ENCODE data around the gene STT3A. TPM values are rescaled to one million over a fixed set of nuclear protein-coding genes. Genes with fewer than 3 reads are reported as not detected.

Gene STT3A
- total RNA-seq, 1 experiment from 2014 or later = 229 TPM

DNA sequence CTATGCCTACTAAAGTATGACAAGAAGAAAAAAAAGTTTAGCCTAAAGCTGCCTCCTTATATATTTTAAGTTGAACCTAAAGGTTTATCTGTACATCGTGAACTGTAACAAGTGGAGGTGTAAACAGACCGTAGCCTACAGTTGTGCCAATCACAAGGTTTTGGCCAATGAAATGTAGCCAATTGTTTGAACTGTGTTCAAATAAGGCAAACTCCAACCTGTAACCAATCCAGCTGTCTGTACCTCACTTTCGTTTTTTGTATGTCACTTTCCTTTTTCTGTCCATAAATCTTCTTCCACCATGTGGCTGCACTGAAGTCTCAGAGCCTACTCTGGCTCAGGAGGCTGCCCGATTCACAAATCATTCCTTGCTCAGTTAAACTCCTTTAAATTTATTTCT, 30.2 kb upstream of the STT3A start:
- Histone ChIP-seq H3K4me1 (ENCODE audit: control insufficient read depth, insufficient read depth, low read length) (no peaks in the 10 kb centered on the region), H3K9me3 (ENCODE audit: control insufficient read depth, insufficient read depth, low read depth, low read length) (no peaks in the 10 kb centered on the region), H3K27ac (ENCODE audit: low read length) (no peak overlapping the region), H3K36me3 (ENCODE audit: control insufficient read depth, insufficient read depth, low read length) (no peaks in the 10 kb centered on the region), H3K27me3 (ENCODE audit: control insufficient read depth, insufficient read depth, low read length) (no peaks in the 10 kb centered on the region), H3K4me3 (ENCODE audit: low read depth in 2 of 2, low read length in 2 of 2) (no peak overlapping the region)
- ChIA-PET POLR2A (no interaction called here), CTCF (no interaction called here)
- in situ Hi-C loops (cut with HindIII; ENCODE audit: low pct_unique_long_range_greater_than_20kb, low sequenced_read_pairs) (no loop called here), intact Hi-C loops (cut with micrococcal nuclease; ENCODE audit: unreplicated experiment) (no loop called here)
- BruUV-seq (replicated peaks) = no TSS peak
- no peak for TF ChIP-seq POLR2AphosphoS5 (IDR thresholded peaks at IDR 0.05; ENCODE audit: low read depth, low read length)
- TF ChIP-seq, protein P1, sequence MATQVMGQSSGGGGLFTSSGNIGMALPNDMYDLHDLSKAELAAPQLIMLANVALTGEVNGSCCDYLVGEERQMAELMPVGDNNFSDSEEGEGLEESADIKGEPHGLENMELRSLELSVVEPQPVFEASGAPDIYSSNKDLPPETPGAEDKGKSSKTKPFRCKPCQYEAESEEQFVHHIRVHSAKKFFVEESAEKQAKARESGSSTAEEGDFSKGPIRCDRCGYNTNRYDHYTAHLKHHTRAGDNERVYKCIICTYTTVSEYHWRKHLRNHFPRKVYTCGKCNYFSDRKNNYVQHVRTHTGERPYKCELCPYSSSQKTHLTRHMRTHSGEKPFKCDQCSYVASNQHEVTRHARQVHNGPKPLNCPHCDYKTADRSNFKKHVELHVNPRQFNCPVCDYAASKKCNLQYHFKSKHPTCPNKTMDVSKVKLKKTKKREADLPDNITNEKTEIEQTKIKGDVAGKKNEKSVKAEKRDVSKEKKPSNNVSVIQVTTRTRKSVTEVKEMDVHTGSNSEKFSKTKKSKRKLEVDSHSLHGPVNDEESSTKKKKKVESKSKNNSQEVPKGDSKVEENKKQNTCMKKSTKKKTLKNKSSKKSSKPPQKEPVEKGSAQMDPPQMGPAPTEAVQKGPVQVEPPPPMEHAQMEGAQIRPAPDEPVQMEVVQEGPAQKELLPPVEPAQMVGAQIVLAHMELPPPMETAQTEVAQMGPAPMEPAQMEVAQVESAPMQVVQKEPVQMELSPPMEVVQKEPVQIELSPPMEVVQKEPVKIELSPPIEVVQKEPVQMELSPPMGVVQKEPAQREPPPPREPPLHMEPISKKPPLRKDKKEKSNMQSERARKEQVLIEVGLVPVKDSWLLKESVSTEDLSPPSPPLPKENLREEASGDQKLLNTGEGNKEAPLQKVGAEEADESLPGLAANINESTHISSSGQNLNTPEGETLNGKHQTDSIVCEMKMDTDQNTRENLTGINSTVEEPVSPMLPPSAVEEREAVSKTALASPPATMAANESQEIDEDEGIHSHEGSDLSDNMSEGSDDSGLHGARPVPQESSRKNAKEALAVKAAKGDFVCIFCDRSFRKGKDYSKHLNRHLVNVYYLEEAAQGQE (IDR thresholded peaks at IDR 0.05; ENCODE audit: insufficient read depth in 1 of 2, low read depth in 2 of 2, low read length in 1 of 2) = no peak
- no peak for TF ChIP-seq SIN3A (IDR thresholded peaks at IDR 0.05; ENCODE audit: borderline replicate concordance, insufficient read depth, low read depth, low read length)
- TF ChIP-seq, protein P2, sequence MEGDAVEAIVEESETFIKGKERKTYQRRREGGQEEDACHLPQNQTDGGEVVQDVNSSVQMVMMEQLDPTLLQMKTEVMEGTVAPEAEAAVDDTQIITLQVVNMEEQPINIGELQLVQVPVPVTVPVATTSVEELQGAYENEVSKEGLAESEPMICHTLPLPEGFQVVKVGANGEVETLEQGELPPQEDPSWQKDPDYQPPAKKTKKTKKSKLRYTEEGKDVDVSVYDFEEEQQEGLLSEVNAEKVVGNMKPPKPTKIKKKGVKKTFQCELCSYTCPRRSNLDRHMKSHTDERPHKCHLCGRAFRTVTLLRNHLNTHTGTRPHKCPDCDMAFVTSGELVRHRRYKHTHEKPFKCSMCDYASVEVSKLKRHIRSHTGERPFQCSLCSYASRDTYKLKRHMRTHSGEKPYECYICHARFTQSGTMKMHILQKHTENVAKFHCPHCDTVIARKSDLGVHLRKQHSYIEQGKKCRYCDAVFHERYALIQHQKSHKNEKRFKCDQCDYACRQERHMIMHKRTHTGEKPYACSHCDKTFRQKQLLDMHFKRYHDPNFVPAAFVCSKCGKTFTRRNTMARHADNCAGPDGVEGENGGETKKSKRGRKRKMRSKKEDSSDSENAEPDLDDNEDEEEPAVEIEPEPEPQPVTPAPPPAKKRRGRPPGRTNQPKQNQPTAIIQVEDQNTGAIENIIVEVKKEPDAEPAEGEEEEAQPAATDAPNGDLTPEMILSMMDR (IDR thresholded peaks at IDR 0.05) = no peak
- no peak for TF ChIP-seq TCF7L2 (IDR thresholded peaks at IDR 0.05; ENCODE audit: low read depth, low read length)
- no peak for ATAC-seq
- no peak for DNase-seq (ENCODE audit: low read depth, low spot score)

DNA sequence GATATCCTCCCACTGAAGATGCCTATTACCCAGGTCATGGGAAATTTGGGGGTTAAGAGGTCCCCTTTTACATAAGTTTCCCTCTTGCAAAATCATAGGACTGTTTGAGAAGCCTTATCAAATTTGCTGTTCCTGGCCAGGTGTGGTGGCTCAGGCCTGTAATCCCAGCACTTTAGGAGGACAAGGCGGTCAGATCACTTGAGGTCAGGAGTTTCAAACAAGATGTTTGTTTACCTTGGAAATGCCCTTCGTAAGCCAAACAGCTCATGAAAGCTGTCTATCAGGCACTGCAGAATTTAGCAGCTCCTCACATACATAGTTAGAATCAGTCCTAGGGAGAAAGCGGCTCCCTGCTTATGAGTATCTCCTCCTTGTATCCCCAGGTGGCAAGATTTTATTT, 28.3 kb upstream of the STT3A start:
- POLR2A ChIA-PET = no interaction called here
- Histone ChIP-seq H3K27me3 (ENCODE audit: control insufficient read depth, insufficient read depth, low read length) (no peaks in the 10 kb centered on the region), H3K4me1 (ENCODE audit: control insufficient read depth, insufficient read depth, low read length) (no peaks in the 10 kb centered on the region), H3K36me3 (ENCODE audit: control insufficient read depth, insufficient read depth, low read length) (no peaks in the 10 kb centered on the region), H3K4me3 (ENCODE audit: low read depth in 2 of 2, low read length in 2 of 2) (no peak overlapping the region), H3K27ac (ENCODE audit: low read length) (no peak overlapping the region), H3K9me3 (ENCODE audit: control insufficient read depth, insufficient read depth, low read depth, low read length) (no peaks in the 10 kb centered on the region)
- ATAC-seq (no peak), DNase-seq (ENCODE audit: low read depth, low spot score) (no peak)
- no TSS peak for BruUV-seq (replicated peaks)
- intact Hi-C loops (cut with micrococcal nuclease; ENCODE audit: unreplicated experiment) (no loop called here), in situ Hi-C loops (cut with HindIII; ENCODE audit: low pct_unique_long_range_greater_than_20kb, low sequenced_read_pairs) (no loop called here)
- TF ChIP-seq SIN3A (IDR thresholded peaks at IDR 0.05; ENCODE audit: borderline replicate concordance, insufficient read depth, low read depth, low read length) = no peak
- TF ChIP-seq TCF7L2 (IDR thresholded peaks at IDR 0.05; ENCODE audit: low read depth, low read length) = no peak
- TF ChIP-seq, protein P2 (IDR thresholded peaks at IDR 0.05) = no peak
- TF ChIP-seq, protein P1 (IDR thresholded peaks at IDR 0.05; ENCODE audit: insufficient read depth in 1 of 2, low read depth in 2 of 2, low read length in 1 of 2) = no peak
- TF ChIP-seq POLR2AphosphoS5 (IDR thresholded peaks at IDR 0.05; ENCODE audit: low read depth, low read length) = no peak
- CTCF ChIA-PET = no interaction called here
